Measurements from ENCODE around the gene GAD1.

DNA sequence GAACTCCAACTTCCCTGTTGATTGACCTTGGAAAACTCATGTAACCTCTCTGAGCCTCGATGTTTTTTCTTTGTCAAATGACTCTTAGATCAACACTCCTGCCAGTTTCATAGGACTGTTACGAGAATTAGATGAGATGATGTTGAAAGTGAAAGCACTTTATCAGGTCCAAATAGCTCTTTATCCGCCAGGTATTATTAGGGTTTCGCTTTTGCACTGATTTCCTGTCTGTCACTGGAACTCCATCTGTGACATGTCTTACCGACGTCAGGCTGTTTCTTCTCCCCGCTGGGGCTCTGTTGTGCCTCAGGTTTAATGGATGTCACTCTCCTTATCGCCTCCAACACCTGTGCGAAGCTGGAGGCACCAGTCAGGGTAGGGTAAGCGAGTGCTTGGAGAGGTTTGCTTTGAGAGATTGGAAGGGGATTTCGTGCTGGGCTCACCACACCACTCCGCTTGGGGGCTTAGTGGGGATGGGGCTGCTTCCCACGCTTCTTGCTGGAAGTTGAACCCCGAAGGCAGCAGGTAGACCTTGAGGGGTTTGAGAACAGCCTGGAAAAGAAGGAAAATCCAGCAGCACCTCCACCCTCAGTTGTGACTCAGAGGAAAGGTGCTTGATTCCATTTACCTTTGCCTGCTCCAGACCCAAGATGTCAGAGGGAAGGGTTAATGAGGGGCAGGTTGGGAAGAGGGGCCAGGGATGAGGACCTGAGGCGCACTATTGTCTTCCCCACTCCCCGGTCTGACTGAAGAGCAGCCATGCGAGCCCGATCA, 4.3 kb downstream of the GAD1 start:
- TF ChIP-seq, protein P1, sequence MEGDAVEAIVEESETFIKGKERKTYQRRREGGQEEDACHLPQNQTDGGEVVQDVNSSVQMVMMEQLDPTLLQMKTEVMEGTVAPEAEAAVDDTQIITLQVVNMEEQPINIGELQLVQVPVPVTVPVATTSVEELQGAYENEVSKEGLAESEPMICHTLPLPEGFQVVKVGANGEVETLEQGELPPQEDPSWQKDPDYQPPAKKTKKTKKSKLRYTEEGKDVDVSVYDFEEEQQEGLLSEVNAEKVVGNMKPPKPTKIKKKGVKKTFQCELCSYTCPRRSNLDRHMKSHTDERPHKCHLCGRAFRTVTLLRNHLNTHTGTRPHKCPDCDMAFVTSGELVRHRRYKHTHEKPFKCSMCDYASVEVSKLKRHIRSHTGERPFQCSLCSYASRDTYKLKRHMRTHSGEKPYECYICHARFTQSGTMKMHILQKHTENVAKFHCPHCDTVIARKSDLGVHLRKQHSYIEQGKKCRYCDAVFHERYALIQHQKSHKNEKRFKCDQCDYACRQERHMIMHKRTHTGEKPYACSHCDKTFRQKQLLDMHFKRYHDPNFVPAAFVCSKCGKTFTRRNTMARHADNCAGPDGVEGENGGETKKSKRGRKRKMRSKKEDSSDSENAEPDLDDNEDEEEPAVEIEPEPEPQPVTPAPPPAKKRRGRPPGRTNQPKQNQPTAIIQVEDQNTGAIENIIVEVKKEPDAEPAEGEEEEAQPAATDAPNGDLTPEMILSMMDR (IDR thresholded peaks at IDR 0.05) = no peak
- no peak for TF ChIP-seq POLR2A (IDR thresholded peaks at IDR 0.05)
- TF ChIP-seq EP300 (IDR thresholded peaks at IDR 0.05) = no peak
